SU-DHL-6 (cell line): ENCODE data around the gene NEK11.

Experiments used
- H2AFZ ChIP-seq: fragments of 200-600 bp; sonication (generic); 2 replicates; pipeline ENCODE4 v1.6.1; 2014; ENCODE audit warnings: low read depth, mild to moderate bottlenecking, moderate library complexity, mixed read lengths, antibody characterized with exemption, low read length; ENCODE audit not compliant: severe bottlenecking
- H3F3A ChIP-seq: fragments of 200-600 bp; shearing (Covaris generic); 2 replicates; pipeline ENCODE4 v1.6.0; 2016; ENCODE audit warnings: antibody characterized with exemption, mild to moderate bottlenecking; ENCODE audit not compliant: insufficient read depth
- H3K27ac ChIP-seq: fragments of 200-600 bp; sonication (generic); 2 replicates; pipeline ENCODE4 v1.5.1; 2016; ENCODE audit warnings: low read depth, mild to moderate bottlenecking, low read length, moderate library complexity, mixed read lengths
- H3K27me3 ChIP-seq: fragments of 200-600 bp; sonication (generic), shearing (Covaris generic); 2 replicates; pipeline ENCODE4 v1.6.0; 2014; ENCODE audit warnings: mild to moderate bottlenecking, low read length
- H3K36me3 ChIP-seq: fragments of 200-600 bp; sonication (generic); 2 replicates; pipeline ENCODE4 v1.6.1; 2014; ENCODE audit warnings: mild to moderate bottlenecking, low read length, mixed read lengths
- H3K4me2 ChIP-seq: fragments of 300-600, 200-600 bp; shearing (Covaris generic), sonication (generic); 2 replicates; pipeline ENCODE4 v1.6.0; 2014; ENCODE audit warnings: low read length, low read depth, mild to moderate bottlenecking; ENCODE audit not compliant: poor library complexity, severe bottlenecking
- H3K4me3 ChIP-seq: fragments of 200-600 bp; sonication (generic); 2 replicates; pipeline ENCODE4 v1.5.1; 2014; ENCODE audit warnings: antibody characterized with exemption, low read length, mild to moderate bottlenecking, mixed read lengths; ENCODE audit not compliant: insufficient read depth, poor library complexity, severe bottlenecking
- H3K79me2 ChIP-seq: fragments of 200-600 bp; sonication (generic); 2 replicates; pipeline ENCODE4 v1.6.1; 2014; ENCODE audit warnings: mild to moderate bottlenecking, low read length, moderate library complexity; ENCODE audit not compliant: insufficient read depth
- H3K9ac ChIP-seq: fragments of 200-600 bp; sonication (generic); 2 replicates; pipeline ENCODE4 v1.7.0; 2014; ENCODE audit warnings: mild to moderate bottlenecking, low read length
- H3K9me2 ChIP-seq: fragments of 200-600 bp; sonication (generic); replicated peaks from 2 replicates; pipeline ENCODE4 v1.6.1; 2014; ENCODE audit warnings: low read length; ENCODE audit not compliant: insufficient read depth
- H3K9me3 ChIP-seq: fragments of 200-600 bp; sonication (generic); 2 replicates; pipeline ENCODE4 v1.6.1; 2014; ENCODE audit warnings: low read length, mixed read lengths; ENCODE audit not compliant: insufficient read depth
- H4K20me1 ChIP-seq: fragments of 200-600 bp; sonication (generic); 2 replicates; pipeline ENCODE4 v1.6.1; 2014; ENCODE audit warnings: low read depth, mild to moderate bottlenecking, antibody characterized with exemption, low read length, moderate library complexity, mixed read lengths
- CTCF ChIP-seq: fragments of 200-600 bp; sonication (generic); IDR thresholded peaks from one replicate; pipeline ENCODE4 v1.5.1; 2017; ENCODE audit warnings: antibody characterized with exemption, mild to moderate bottlenecking, low read length, moderate library complexity; ENCODE audit not compliant: insufficient read depth, poor library complexity, severe bottlenecking
- EZH2phosphoT487 ChIP-seq: fragments of 200-600 bp; sonication (generic), shearing (Covaris generic); conservative IDR thresholded peaks from 2 replicates; pipeline ENCODE4 v1.6.1; 2018; ENCODE audit warnings: mild to moderate bottlenecking, antibody characterized with exemption, low read length, moderate library complexity, mixed read lengths

The NEK11 gene

GRCh38 chr3:131224886-131225550 is 198.3 kb downstream of the NEK11 start:
- H3K27me3 ChIP-seq, result no peaks in the 10 kb centered on the region
- H3K4me2 ChIP-seq, result no peak overlapping the region
- TF ChIP-seq EZH2phosphoT487 (no peak), CTCF (no peak)
- H4K20me1 ChIP-seq, result no peaks in the 10 kb centered on the region
- no peaks in the 10 kb centered on the region for H3F3A ChIP-seq
- no peaks in the 10 kb centered on the region for H3K79me2 ChIP-seq
- no peak overlapping the region for H3K9ac ChIP-seq
- H3K27ac ChIP-seq, result no peak overlapping the region
- no peaks in the 10 kb centered on the region for H3K36me3 ChIP-seq
- H2AFZ ChIP-seq, result no peak overlapping the region
- H3K9me3 ChIP-seq, result no peaks in the 10 kb centered on the region
- H3K4me3 ChIP-seq, result no peak overlapping the region
- H3K9me2 ChIP-seq, result no peaks in the 10 kb centered on the region

- Histone ChIP-seq H3K36me3 (no peaks in the 10 kb centered on the region), H3K4me2 (no peak overlapping the region), H4K20me1 (no peaks in the 10 kb centered on the region), H3K9me2 (no peaks in the 10 kb centered on the region), H3K9me3 (no peaks in the 10 kb centered on the region), H2AFZ (no peak overlapping the region), H3K79me2 (no peaks in the 10 kb centered on the region), H3K27me3 (no peaks in the 10 kb centered on the region), H3K9ac (no peak overlapping the region), H3F3A (no peaks in the 10 kb centered on the region), H3K4me3 (no peak overlapping the region), H3K27ac (no peak overlapping the region)
- TF ChIP-seq EZH2phosphoT487, result no peak
- TF ChIP-seq CTCF, result no peak
These were observed 201.8 kb downstream of the NEK11 start for GRCh38 chr3:131228522-131228921.

- Histone ChIP-seq H3K9me3 (no peaks in the 10 kb centered on the region), H3F3A (no peaks in the 10 kb centered on the region), H3K36me3 (no peaks in the 10 kb centered on the region), H3K27me3 (no peaks in the 10 kb centered on the region), H3K4me3 (no peak overlapping the region), H3K27ac (no peak overlapping the region), H4K20me1 (no peaks in the 10 kb centered on the region), H3K9me2 (no peaks in the 10 kb centered on the region), H3K4me2 (no peak overlapping the region), H3K9ac (no peak overlapping the region), H2AFZ (no peak overlapping the region), H3K79me2 (no peaks in the 10 kb centered on the region)
- TF ChIP-seq CTCF (no peak), EZH2phosphoT487 (no peak)
These were observed 205.2 kb downstream of the NEK11 start for GRCh38 chr3:131231710-131232389.
